ENCODE data around the gene USP17L24. TPM values are rescaled to one million over a fixed set of nuclear protein-coding genes. Genes with fewer than 3 reads are reported as not detected.
"Not testable (repeated sequence)": the region's sequence is repeated elsewhere in the genome, so short reads cannot be mapped to it uniquely, and the experiment has no call there.

The USP17L24 gene
- total RNA-seq (2022), result not detected in 2 replicates
- not detected for Bru-seq, nascent RNA
- not detected for BruChase-seq, experiment 1, labeled RNA remaining after a 2-hour chase
- not detected for BruChase-seq, experiment 2, labeled RNA remaining after a 6-hour chase
- long read RNA-seq, result 0 reads

- H3K36me3 ChIP-seq (ENCODE audit: control insufficient read depth, insufficient read depth, low read length); H3K9me3 ChIP-seq; H3K4me3 Mint-ChIP-seq (ENCODE audit: unreplicated experiment); H3K9me3 Mint-ChIP-seq (ENCODE audit: unreplicated experiment); DNase-seq; H3K36me3 Mint-ChIP-seq (ENCODE audit: insufficient read depth, unreplicated experiment); CTCF ChIA-PET; intact Hi-C loops (cut with micrococcal nuclease; ENCODE audit: unreplicated experiment); H3K4me1 Mint-ChIP-seq (ENCODE audit: low read depth, unreplicated experiment); H3K4me1 ChIP-seq; H3K27ac Mint-ChIP-seq (ENCODE audit: unreplicated experiment); H3K27me3 ChIP-seq (replicated peaks; ENCODE audit: control insufficient read depth, insufficient read depth, low read length); H3K27me3 Mint-ChIP-seq (ENCODE audit: insufficient read depth, unreplicated experiment); POLR2A ChIA-PET; H3K4me3 ChIP-seq (ENCODE audit: low read depth, low read length); BruUV-seq (replicated peaks): not testable (repeated sequence)
These were observed at the start of gene USP17L24 for GRCh38 chr4:9324865-9325264. Gene USP17L24, plus strand, starts transcription at chr4:9325165. Its CDS starts 0 bp downstream, at chr4:9325165.

- H3K36me3 ChIP-seq (ENCODE audit: control insufficient read depth, insufficient read depth, low read length); POLR2A ChIA-PET; H3K36me3 Mint-ChIP-seq (ENCODE audit: insufficient read depth, unreplicated experiment); H3K9me3 Mint-ChIP-seq (ENCODE audit: unreplicated experiment); H3K4me1 ChIP-seq; H3K27ac Mint-ChIP-seq (ENCODE audit: unreplicated experiment); H3K4me1 Mint-ChIP-seq (ENCODE audit: low read depth, unreplicated experiment); H3K27me3 Mint-ChIP-seq (ENCODE audit: insufficient read depth, unreplicated experiment); CTCF ChIA-PET; BruUV-seq (replicated peaks); DNase-seq; H3K9me3 ChIP-seq; H3K4me3 ChIP-seq (ENCODE audit: low read depth, low read length); H3K4me3 Mint-ChIP-seq (ENCODE audit: unreplicated experiment); H3K27me3 ChIP-seq (replicated peaks; ENCODE audit: control insufficient read depth, insufficient read depth, low read length); intact Hi-C loops (cut with micrococcal nuclease; ENCODE audit: unreplicated experiment): not testable (repeated sequence)
These were observed 774 bp upstream of the USP17L24 start for GRCh38 chr4:9324191-9324590.

- POLR2A ChIA-PET, CTCF ChIA-PET: not testable (repeated sequence)
These were observed 4.6 kb downstream of the USP17L24 start, which contains the start of gene USP17L25 for GRCh38 chr4:9329611-9330010. Gene USP17L25, plus strand, starts transcription at chr4:9329911. Its CDS starts 0 bp downstream, at chr4:9329911.

GRCh38 chr4:9334358-9334757 is 9.4 kb downstream of the USP17L24 start, which contains the start of gene USP17L26:
Gene USP17L26, plus strand, starts transcription at chr4:9334658. Its CDS starts 0 bp downstream, at chr4:9334658.
- H3K36me3 ChIP-seq (ENCODE audit: control insufficient read depth, insufficient read depth, low read length); H3K4me3 Mint-ChIP-seq (ENCODE audit: unreplicated experiment); H3K27me3 ChIP-seq (replicated peaks; ENCODE audit: control insufficient read depth, insufficient read depth, low read length); POLR2A ChIA-PET; H3K27ac Mint-ChIP-seq (ENCODE audit: unreplicated experiment); H3K36me3 Mint-ChIP-seq (ENCODE audit: insufficient read depth, unreplicated experiment); H3K4me3 ChIP-seq (ENCODE audit: low read depth, low read length); H3K27me3 Mint-ChIP-seq (ENCODE audit: insufficient read depth, unreplicated experiment); BruUV-seq (replicated peaks); H3K4me1 Mint-ChIP-seq (ENCODE audit: low read depth, unreplicated experiment); H3K4me1 ChIP-seq; CTCF ChIA-PET; H3K9me3 ChIP-seq; intact Hi-C loops (cut with micrococcal nuclease; ENCODE audit: unreplicated experiment); DNase-seq; H3K9me3 Mint-ChIP-seq (ENCODE audit: unreplicated experiment): not testable (repeated sequence)

More at GRCh38 chr4:9329611-9330010, 4.6 kb downstream of the USP17L24 start, which contains the start of gene USP17L25:
- BruUV-seq (replicated peaks); H3K9me3 ChIP-seq; H3K4me3 Mint-ChIP-seq (ENCODE audit: unreplicated experiment); H3K36me3 Mint-ChIP-seq (ENCODE audit: insufficient read depth, unreplicated experiment); intact Hi-C loops (cut with micrococcal nuclease; ENCODE audit: unreplicated experiment); DNase-seq; H3K27ac Mint-ChIP-seq (ENCODE audit: unreplicated experiment); H3K36me3 ChIP-seq (ENCODE audit: control insufficient read depth, insufficient read depth, low read length); H3K4me1 Mint-ChIP-seq (ENCODE audit: low read depth, unreplicated experiment); H3K27me3 ChIP-seq (replicated peaks; ENCODE audit: control insufficient read depth, insufficient read depth, low read length); H3K27me3 Mint-ChIP-seq (ENCODE audit: insufficient read depth, unreplicated experiment); H3K4me3 ChIP-seq (ENCODE audit: low read depth, low read length); H3K9me3 Mint-ChIP-seq (ENCODE audit: unreplicated experiment); H3K4me1 ChIP-seq: not testable (repeated sequence)

- H3K4me3 ChIP-seq (ENCODE audit: low read depth, low read length); H3K27ac Mint-ChIP-seq (ENCODE audit: unreplicated experiment); H3K4me1 ChIP-seq; H3K9me3 Mint-ChIP-seq (ENCODE audit: unreplicated experiment); DNase-seq; H3K27me3 Mint-ChIP-seq (ENCODE audit: insufficient read depth, unreplicated experiment); intact Hi-C loops (cut with micrococcal nuclease; ENCODE audit: unreplicated experiment); H3K27me3 ChIP-seq (replicated peaks; ENCODE audit: control insufficient read depth, insufficient read depth, low read length); H3K9me3 ChIP-seq; CTCF ChIA-PET; BruUV-seq (replicated peaks); H3K4me1 Mint-ChIP-seq (ENCODE audit: low read depth, unreplicated experiment); H3K4me3 Mint-ChIP-seq (ENCODE audit: unreplicated experiment); H3K36me3 Mint-ChIP-seq (ENCODE audit: insufficient read depth, unreplicated experiment); POLR2A ChIA-PET; H3K36me3 ChIP-seq (ENCODE audit: control insufficient read depth, insufficient read depth, low read length): not testable (repeated sequence)
These were observed 14.1 kb downstream of the USP17L24 start, which contains the start of gene USP17L5 for GRCh38 chr4:9339103-9339502. Gene USP17L5, plus strand, starts transcription at chr4:9339403. Its CDS starts 0 bp downstream, at chr4:9339403.

- CTCF ChIA-PET, POLR2A ChIA-PET: not testable (repeated sequence)
These were observed 18.9 kb downstream of the USP17L24 start, which contains the start of gene USP17L27 for GRCh38 chr4:9343848-9344247. Gene USP17L27, plus strand, starts transcription at chr4:9344148. Its CDS starts 0 bp downstream, at chr4:9344148.

GRCh38 chr4:9348593-9348992 is 23.6 kb downstream of the USP17L24 start, which contains the start of gene USP17L28:
Gene USP17L28, plus strand, starts transcription at chr4:9348893. Its CDS starts 0 bp downstream, at chr4:9348893.
- H3K9me3 ChIP-seq, result not testable (repeated sequence)

More at GRCh38 chr4:9343848-9344247, 18.9 kb downstream of the USP17L24 start, which contains the start of gene USP17L27:
- H3K9me3 ChIP-seq; H3K27me3 ChIP-seq (replicated peaks; ENCODE audit: control insufficient read depth, insufficient read depth, low read length); H3K9me3 Mint-ChIP-seq (ENCODE audit: unreplicated experiment); H3K4me3 Mint-ChIP-seq (ENCODE audit: unreplicated experiment); H3K4me1 Mint-ChIP-seq (ENCODE audit: low read depth, unreplicated experiment); H3K36me3 ChIP-seq (ENCODE audit: control insufficient read depth, insufficient read depth, low read length); H3K4me1 ChIP-seq; DNase-seq; H3K27ac Mint-ChIP-seq (ENCODE audit: unreplicated experiment); H3K27me3 Mint-ChIP-seq (ENCODE audit: insufficient read depth, unreplicated experiment); BruUV-seq (replicated peaks); H3K36me3 Mint-ChIP-seq (ENCODE audit: insufficient read depth, unreplicated experiment); H3K4me3 ChIP-seq (ENCODE audit: low read depth, low read length); intact Hi-C loops (cut with micrococcal nuclease; ENCODE audit: unreplicated experiment): not testable (repeated sequence)

More at GRCh38 chr4:9348593-9348992, 23.6 kb downstream of the USP17L24 start, which contains the start of gene USP17L28:
- H3K36me3 ChIP-seq (ENCODE audit: control insufficient read depth, insufficient read depth, low read length); CTCF ChIA-PET; BruUV-seq (replicated peaks); H3K27me3 ChIP-seq (replicated peaks; ENCODE audit: control insufficient read depth, insufficient read depth, low read length); DNase-seq; H3K9me3 Mint-ChIP-seq (ENCODE audit: unreplicated experiment); intact Hi-C loops (cut with micrococcal nuclease; ENCODE audit: unreplicated experiment); H3K27me3 Mint-ChIP-seq (ENCODE audit: insufficient read depth, unreplicated experiment); H3K27ac Mint-ChIP-seq (ENCODE audit: unreplicated experiment); H3K4me1 Mint-ChIP-seq (ENCODE audit: low read depth, unreplicated experiment); H3K36me3 Mint-ChIP-seq (ENCODE audit: insufficient read depth, unreplicated experiment); POLR2A ChIA-PET; H3K4me3 Mint-ChIP-seq (ENCODE audit: unreplicated experiment); H3K4me1 ChIP-seq; H3K4me3 ChIP-seq (ENCODE audit: low read depth, low read length): not testable (repeated sequence)

All from Caco-2 (cell line).